PC-9 (cell line): Measurements from ENCODE around the gene MAP2K5.

ENCODE experiments used
- CTCF ChIP-seq: fragments of 200-600 bp; sonication (generic); conservative IDR thresholded peaks from 2 replicates; pipeline ENCODE4 v1.6.1; 2017; ENCODE audit warnings: mixed run types, antibody characterized with exemption, mild to moderate bottlenecking, moderate library complexity
- EZH2 ChIP-seq: fragments of 200-600 bp; sonication (generic); IDR thresholded peaks from 2 replicates; pipeline ENCODE4 v1.8.0; 2017; ENCODE audit warnings: antibody characterized with exemption, low read depth

GRCh38 chr15:67613708-67614107 is 71.2 kb downstream of the MAP2K5 start:
- TF ChIP-seq CTCF, result no peak
- TF ChIP-seq EZH2, result no peak
